GM15510 (cell line): ENCODE data around the gene PCP2.
A peak's percentile ranks its signal among the peaks of the same experiment; 100 is the strongest.

Source experiments
- POLR2A ChIP-seq: IDR thresholded peaks from 3 replicates; pipeline ENCODE4 v1.6.1; 2011; ENCODE audit warnings: borderline replicate concordance; ENCODE audit not compliant: insufficient read length; ENCODE audit errors: extremely low read depth

PCP2 gene

GRCh38 chr19:7647156-7647555, 13.6 kb upstream of the PCP2 start:
- no peak for TF ChIP-seq POLR2A

DNA sequence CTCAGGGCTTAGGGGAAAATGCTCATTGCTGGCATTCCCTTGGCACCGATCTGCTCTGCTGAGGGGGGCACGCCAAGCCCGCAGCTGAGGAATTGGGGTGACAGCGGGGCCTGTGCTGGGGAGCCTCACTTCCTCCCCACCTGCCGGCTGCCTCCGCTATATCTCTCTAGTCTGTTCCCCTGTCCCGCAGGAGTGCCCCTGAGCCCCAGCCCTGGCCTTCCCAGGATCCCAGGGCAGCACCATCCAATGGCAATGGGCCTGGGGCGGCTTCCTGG, 12.8 kb upstream of the PCP2 start:
- TF ChIP-seq POLR2A, result no peak

- no peak for TF ChIP-seq POLR2A
Observed at GRCh38 chr19:7645656-7646425, 12.3 kb upstream of the PCP2 start.

GRCh38 chr19:7645163-7645562, 11.6 kb upstream of the PCP2 start:
- no peak for TF ChIP-seq POLR2A

GRCh38 chr19:7644550-7644877, 11.0 kb upstream of the PCP2 start:
- no peak for TF ChIP-seq POLR2A

DNA sequence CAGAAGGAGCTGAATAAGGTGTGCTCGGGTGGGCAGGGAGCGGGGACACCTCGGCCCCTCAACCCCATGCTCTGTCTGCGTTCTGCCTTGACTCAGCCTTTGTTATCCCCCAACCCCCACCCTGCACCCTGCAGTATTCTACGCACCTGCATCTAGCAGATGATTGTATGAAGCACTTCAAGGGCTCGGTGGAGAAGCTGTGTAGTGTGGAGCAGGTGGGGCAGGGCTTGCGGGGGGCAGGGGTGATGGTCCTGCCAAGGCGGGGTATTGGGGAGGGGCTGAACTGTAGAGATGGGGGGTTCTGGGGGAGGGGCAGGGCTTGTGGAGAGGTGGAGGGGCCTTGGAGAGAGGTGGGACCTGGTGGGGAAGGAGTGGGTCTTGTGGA, 9.5 kb upstream of the PCP2 start:
- no peak for TF ChIP-seq POLR2A

GRCh38 chr19:7642295-7643030, 8.9 kb upstream of the PCP2 start:
- TF ChIP-seq POLR2A, result no peak

- no peak for TF ChIP-seq POLR2A
Observed at GRCh38 chr19:7641290-7642276, 8.1 kb upstream of the PCP2 start.

DNA sequence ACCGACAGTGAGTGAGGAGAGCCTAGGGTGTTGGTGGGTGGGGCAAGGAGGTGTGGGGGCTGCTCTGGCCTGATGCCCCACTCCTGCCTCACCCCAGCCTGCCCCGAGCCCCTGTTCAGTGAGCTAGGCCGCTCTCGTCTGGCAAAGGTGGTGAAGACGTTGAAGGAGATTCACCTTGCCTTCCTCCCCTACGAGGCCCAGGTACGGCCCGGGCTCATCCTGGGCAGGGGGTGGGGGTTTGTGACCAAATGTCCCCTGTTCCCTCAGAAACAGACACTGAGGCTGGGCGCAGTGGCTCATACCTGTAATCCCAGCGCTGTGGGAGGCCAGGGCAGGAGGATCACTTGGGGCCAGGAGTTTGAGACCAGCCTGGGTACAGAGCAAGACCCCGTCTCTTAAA, 7.3 kb upstream of the PCP2 start:
- no peak for TF ChIP-seq POLR2A

DNA sequence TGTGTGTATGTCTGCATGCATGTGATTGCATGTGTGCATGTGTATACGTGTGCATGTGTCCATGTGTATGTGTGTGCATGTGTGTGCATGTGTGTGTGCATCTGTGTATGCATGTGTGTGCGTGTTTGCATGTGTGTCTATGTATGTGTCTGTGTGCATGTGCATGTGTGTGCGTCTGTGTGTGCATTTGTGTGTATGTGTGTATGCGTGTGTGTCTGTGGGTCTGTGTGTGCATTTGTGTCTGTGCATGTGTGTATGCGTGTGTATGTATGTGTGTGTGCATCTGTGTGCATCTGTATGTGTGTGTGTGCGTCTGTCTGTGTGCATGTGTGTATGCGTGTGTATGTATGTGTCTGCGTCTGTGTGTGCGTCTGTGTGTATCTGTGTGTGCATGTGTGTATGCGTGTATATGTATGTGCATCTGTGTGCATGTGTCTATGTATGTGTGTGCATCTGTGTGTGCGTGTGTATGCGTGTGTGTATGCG, 6.4 kb upstream of the PCP2 start:
- no peak for TF ChIP-seq POLR2A

DNA sequence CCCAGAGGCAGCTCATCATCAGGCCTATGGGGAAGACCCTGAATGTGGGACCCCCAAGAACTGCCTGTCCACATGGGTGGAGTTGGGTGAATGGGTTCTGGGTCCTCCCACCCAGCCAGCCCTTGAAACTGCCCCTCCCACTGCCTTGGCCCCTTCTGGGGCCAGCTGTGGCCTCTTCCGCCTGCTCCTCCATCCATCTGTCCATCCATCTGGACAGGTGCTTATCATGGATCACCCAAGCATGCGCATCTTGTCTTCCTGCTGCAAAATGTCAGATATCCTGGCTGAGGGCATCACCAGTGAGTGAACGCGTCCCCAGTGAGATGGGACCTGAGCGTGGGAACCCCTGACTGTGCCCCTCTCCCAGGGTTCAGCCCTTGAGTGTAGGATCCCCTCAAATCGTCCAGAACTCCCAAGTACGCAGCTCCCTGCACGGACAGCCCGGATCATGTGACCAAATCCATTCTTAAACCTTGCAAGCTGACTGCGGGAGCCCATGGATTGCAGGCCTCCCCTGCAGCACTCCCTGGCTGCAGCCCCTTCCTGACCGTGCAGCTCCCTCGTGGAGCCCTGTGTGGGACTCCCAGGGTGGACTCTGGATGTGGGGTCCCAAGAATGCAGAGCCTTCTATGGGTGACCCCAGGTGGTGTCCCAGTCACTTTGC, 5.4 kb upstream of the PCP2 start:
- no peak for TF ChIP-seq POLR2A

- TF ChIP-seq POLR2A, result no peak
Observed at GRCh38 chr19:7637374-7638256, 4.1 kb upstream of the PCP2 start.

- TF ChIP-seq POLR2A, result peak; percentile 80
Observed at GRCh38 chr19:7636691-7637373, 3.3 kb upstream of the PCP2 start, which contains the start of gene STXBP2. STXBP2 (plus strand) TSS chr19:7637110; CDS start chr19:7637150, 40 bp downstream.
